ENCODE data around the gene AMBP. TPM values are rescaled to one million over a fixed set of nuclear protein-coding genes. Genes with fewer than 3 reads are reported as not detected.

The AMBP gene
- total RNA-seq, 2 donors from 2014 or later = 0.68 to 2.9 TPM

GRCh38 chr9:114116126-114116747, 38.1 kb upstream of the AMBP start:
- Mint-ChIP-seq H3K4me1 (peaks cover 28% of the 10 kb centered on the region), H3K36me3 (ENCODE audit: low read depth) (no peaks in the 10 kb centered on the region)
- no peaks in the 10 kb centered on the region for H3K9me3 ChIP-seq (ENCODE audit: control insufficient read depth, low read length)

GRCh38 chr9:114115654-114116125, 37.6 kb upstream of the AMBP start:
- peaks cover 13% of the 10 kb centered on the region for H3K27me3 ChIP-seq (ENCODE audit: control insufficient read depth, insufficient read depth, low read length, poor library complexity, severe bottlenecking)
- H3K9ac ChIP-seq (ENCODE audit: extremely low read depth, low read length, poor library complexity, severe bottlenecking) = no peak overlapping the region
- no peak for TF ChIP-seq CTCF (conservative IDR thresholded peaks at IDR 0.05)
- no peaks in the 10 kb centered on the region for H3K9me3 Mint-ChIP-seq
- no peaks in the 10 kb centered on the region for H3K36me3 ChIP-seq (ENCODE audit: control insufficient read depth, insufficient read depth, low read length)
- no peak overlapping the region for H3K4me3 ChIP-seq (ENCODE audit: low read length)
- DNase-seq = no peak
- H3K4me1 Mint-ChIP-seq = peaks cover 28% of the 10 kb centered on the region
- no peaks in the 10 kb centered on the region for H3K9me3 ChIP-seq (ENCODE audit: control insufficient read depth, low read length)
- H3K4me3 Mint-ChIP-seq = no peak overlapping the region
- H3K27ac ChIP-seq (ENCODE audit: low read depth, low read length) = no peak overlapping the region
- peaks cover 31% of the 10 kb centered on the region for H3K27me3 Mint-ChIP-seq (ENCODE audit: insufficient read depth)
- H3K4me1 ChIP-seq (ENCODE audit: control insufficient read depth, insufficient read depth, low read length) = peaks cover 2% of the 10 kb centered on the region
- no peak overlapping the region for H3K27ac Mint-ChIP-seq
- WGBS, 2 experiments (ENCODE audit: insufficient coverage in 1 of 2, insufficient read length in 1 of 2) = 96 to 98% methylated on average over 7 to 9 of the region's 9 CpGs
- no peaks in the 10 kb centered on the region for H3K36me3 Mint-ChIP-seq (ENCODE audit: low read depth)

More at GRCh38 chr9:114116126-114116747, 38.1 kb upstream of the AMBP start:
- peaks cover 27% of the 10 kb centered on the region for H3K27me3 Mint-ChIP-seq (ENCODE audit: insufficient read depth)
- H3K27ac Mint-ChIP-seq = no peak overlapping the region
- H3K4me1 ChIP-seq (ENCODE audit: control insufficient read depth, insufficient read depth, low read length) = peaks cover 2% of the 10 kb centered on the region
- H3K27me3 ChIP-seq (ENCODE audit: control insufficient read depth, insufficient read depth, low read length, poor library complexity, severe bottlenecking) = peaks cover 10% of the 10 kb centered on the region
- 88 to 90% methylated on average over 8 to 12 of the region's 12 CpGs for WGBS, 2 experiments (ENCODE audit: insufficient coverage in 1 of 2, insufficient read length in 1 of 2)
- no peak overlapping the region for H3K9ac ChIP-seq (ENCODE audit: extremely low read depth, low read length, poor library complexity, severe bottlenecking)
- no peak overlapping the region for H3K27ac ChIP-seq (ENCODE audit: low read depth, low read length)
- DNase-seq = peak; percentile 46
- TF ChIP-seq CTCF (conservative IDR thresholded peaks at IDR 0.05) = no peak
- H3K36me3 ChIP-seq (ENCODE audit: control insufficient read depth, insufficient read depth, low read length) = no peaks in the 10 kb centered on the region
- no peaks in the 10 kb centered on the region for H3K9me3 Mint-ChIP-seq
- no peak overlapping the region for H3K4me3 ChIP-seq (ENCODE audit: low read length)
- H3K4me3 Mint-ChIP-seq = no peak overlapping the region

- no peak overlapping the region for H3K4me3 Mint-ChIP-seq
- WGBS, 2 experiments (ENCODE audit: insufficient coverage in 1 of 2, insufficient read length in 1 of 2) = 59 to 83% methylated on average over 2 of the region's 2 CpGs
- H3K4me1 Mint-ChIP-seq = peaks cover 21% of the 10 kb centered on the region
- no peak for TF ChIP-seq CTCF (conservative IDR thresholded peaks at IDR 0.05)
- peaks cover 42% of the 10 kb centered on the region for H3K27me3 Mint-ChIP-seq (ENCODE audit: insufficient read depth)
- H3K9me3 Mint-ChIP-seq = no peaks in the 10 kb centered on the region
- Histone ChIP-seq H3K27me3 (ENCODE audit: control insufficient read depth, insufficient read depth, low read length, poor library complexity, severe bottlenecking) (peaks cover 16% of the 10 kb centered on the region), H3K9ac (ENCODE audit: extremely low read depth, low read length, poor library complexity, severe bottlenecking) (no peak overlapping the region), H3K4me1 (ENCODE audit: control insufficient read depth, insufficient read depth, low read length) (peaks cover 2% of the 10 kb centered on the region), H3K27ac (ENCODE audit: low read depth, low read length) (no peak overlapping the region), H3K9me3 (ENCODE audit: control insufficient read depth, low read length) (no peaks in the 10 kb centered on the region), H3K36me3 (ENCODE audit: control insufficient read depth, insufficient read depth, low read length) (no peaks in the 10 kb centered on the region), H3K4me3 (ENCODE audit: low read length) (no peak overlapping the region)
- H3K27ac Mint-ChIP-seq = no peak overlapping the region
- DNase-seq = no peak
- no peaks in the 10 kb centered on the region for H3K36me3 Mint-ChIP-seq (ENCODE audit: low read depth)
Observed at GRCh38 chr9:114114364-114114763, 36.3 kb upstream of the AMBP start.
